Stimulated activated naive B cell treated with anti-CD40 and anti-IgM and Interleukin-4, amounts not matched to agents 10 μg/mL and 1 μg/mL and 100 μg/mL, for 72 hours (primary cell): Measurements from ENCODE around the gene HHEX.

Experiments
- ATAC-seq, 2 donors: fragments of 150-1000 bp; cut with Tn5 transposase; replicated peaks; 2 replicates each; pipeline ENCODE4 v1.10.0; 2021; ENCODE audit warnings: moderate library complexity in 1 of 2
- DNase-seq: peaks from one replicate; pipeline ENCODE4 v3.0.0; 2021
- H3K27ac Mint-ChIP-seq: one replicate; pipeline ENCODE4 v1.8.0; 2022; ENCODE audit warnings: mild to moderate bottlenecking, mixed read lengths
- H3K27me3 Mint-ChIP-seq, 2 donors: one replicate each; pipeline ENCODE4 v1.8.0; 2022; ENCODE audit warnings: mixed read lengths in 2 of 2
- H3K36me3 Mint-ChIP-seq, 2 donors: one replicate each; pipeline ENCODE4 v1.8.0; 2022; ENCODE audit warnings: mixed read lengths in 2 of 2, mild to moderate bottlenecking in 1 of 2
- H3K4me1 Mint-ChIP-seq, 2 donors: one replicate each; pipeline ENCODE4 v1.8.0; 2022; ENCODE audit warnings: mixed read lengths in 2 of 2, mild to moderate bottlenecking in 1 of 2
- H3K4me3 Mint-ChIP-seq, 2 donors: one replicate each; pipeline ENCODE4 v1.8.0; 2022; ENCODE audit warnings: mild to moderate bottlenecking in 2 of 2, mixed read lengths in 2 of 2, moderate library complexity in 1 of 2
- H3K9me3 Mint-ChIP-seq, 2 donors: one replicate each; pipeline ENCODE4 v1.8.0; 2022; ENCODE audit warnings: mixed read lengths in 2 of 2, mild to moderate bottlenecking in 1 of 2

HHEX gene

GRCh38 chr10:92688927-92689662, 660 bp upstream of the HHEX start:
- DNase-seq (no peak), ATAC-seq (peak; percentile 21 to 23)
- Mint-ChIP-seq H3K36me3 (peaks cover 14 to 26% of the 10 kb centered on the region in 2 donors), H3K27ac (peak overlapping the region; percentile 76), H3K27me3 (no peaks in the 10 kb centered on the region), H3K4me3 (peak overlapping the region; percentile 84 to 89), H3K9me3 (peaks cover 9 to 15% of the 10 kb centered on the region in 2 donors), H3K4me1 (peaks cover 13 to 42% of the 10 kb centered on the region in 2 donors)

DNA sequence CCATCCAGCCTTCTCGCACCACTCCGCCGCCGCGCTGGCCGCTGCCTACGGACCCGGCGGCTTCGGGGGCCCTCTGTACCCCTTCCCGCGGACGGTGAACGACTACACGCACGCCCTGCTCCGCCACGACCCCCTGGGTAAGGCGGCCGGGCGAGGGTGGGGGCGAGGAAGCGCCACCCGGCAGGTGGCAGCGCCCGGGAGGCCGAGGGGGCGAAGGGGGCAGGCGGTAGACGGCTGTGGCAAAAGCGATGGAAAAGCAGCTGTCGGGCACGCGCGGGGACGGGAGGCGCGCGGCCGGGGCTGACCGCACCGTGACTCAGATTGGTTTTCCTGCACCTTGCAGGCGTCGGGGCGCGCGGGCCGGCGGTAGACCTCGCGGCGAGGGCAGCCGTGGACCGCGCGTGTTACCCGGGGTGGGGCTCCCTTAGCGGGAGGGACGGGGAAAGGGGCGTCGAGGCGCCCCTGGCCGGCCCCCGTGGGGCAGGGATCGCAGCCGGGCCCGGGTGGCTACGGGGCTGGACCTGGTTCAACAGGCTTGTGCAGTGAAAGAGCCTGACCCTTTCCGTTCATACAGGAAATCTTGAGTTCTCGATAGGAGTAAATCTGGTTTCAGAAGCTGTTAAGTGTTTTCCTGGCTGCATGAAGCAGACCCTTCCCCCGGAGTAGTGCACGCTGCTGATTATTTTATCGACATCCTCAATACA, 608 bp downstream of the HHEX start:
- DNase-seq (peak; percentile 70), ATAC-seq (peak; percentile 53 to 57)
- H3K27me3 Mint-ChIP-seq: no peaks in the 10 kb centered on the region
- peaks cover 6 to 9% of the 10 kb centered on the region in 2 donors for H3K9me3 Mint-ChIP-seq
- peaks cover 18 to 46% of the 10 kb centered on the region in 2 donors for H3K4me1 Mint-ChIP-seq
- peak overlapping the region; percentile 95 for H3K27ac Mint-ChIP-seq
- peak overlapping the region; percentile 82 to 89 for H3K4me3 Mint-ChIP-seq
- H3K36me3 Mint-ChIP-seq: peaks cover 10 to 25% of the 10 kb centered on the region in 2 donors

- Mint-ChIP-seq H3K27me3 (no peaks in the 10 kb centered on the region), H3K9me3 (peaks cover 1 to 2% of the 10 kb centered on the region in 2 donors), H3K4me3 (peak overlapping the region; percentile 82 to 89), H3K4me1 (peaks cover 18 to 44% of the 10 kb centered on the region in 2 donors), H3K36me3 (peaks cover 6 to 21% of the 10 kb centered on the region in 2 donors), H3K27ac (peak overlapping the region; percentile 95)
- DNase-seq: peak; percentile 14
- no peak for ATAC-seq
Measured at GRCh38 chr10:92690915-92691590, 1.3 kb downstream of the HHEX start.

- peak overlapping the region; percentile 95 for H3K27ac Mint-ChIP-seq
- no peaks in the 10 kb centered on the region for H3K27me3 Mint-ChIP-seq
- H3K36me3 Mint-ChIP-seq: peaks cover 10 to 21% of the 10 kb centered on the region in 2 donors
- no peaks in the 10 kb centered on the region for H3K9me3 Mint-ChIP-seq
- peak; percentile 10 to 22 for ATAC-seq
- peaks cover 21 to 46% of the 10 kb centered on the region in 2 donors for H3K4me1 Mint-ChIP-seq
- peak overlapping the region; percentile 82 to 89 for H3K4me3 Mint-ChIP-seq
- peak; percentile 55 for DNase-seq
Measured at GRCh38 chr10:92691591-92692079, 1.9 kb downstream of the HHEX start.

- Mint-ChIP-seq H3K36me3 (peaks cover 10 to 21% of the 10 kb centered on the region in 2 donors), H3K27me3 (no peaks in the 10 kb centered on the region), H3K4me1 (peaks cover 23 to 51% of the 10 kb centered on the region in 2 donors), H3K27ac (peak overlapping the region; percentile 95), H3K4me3 (peak overlapping the region; percentile 82 to 89), H3K9me3 (no peaks in the 10 kb centered on the region)
- ATAC-seq (no peak), DNase-seq (peak; percentile 23)
Measured at GRCh38 chr10:92692080-92692671, 2.4 kb downstream of the HHEX start.

DNA sequence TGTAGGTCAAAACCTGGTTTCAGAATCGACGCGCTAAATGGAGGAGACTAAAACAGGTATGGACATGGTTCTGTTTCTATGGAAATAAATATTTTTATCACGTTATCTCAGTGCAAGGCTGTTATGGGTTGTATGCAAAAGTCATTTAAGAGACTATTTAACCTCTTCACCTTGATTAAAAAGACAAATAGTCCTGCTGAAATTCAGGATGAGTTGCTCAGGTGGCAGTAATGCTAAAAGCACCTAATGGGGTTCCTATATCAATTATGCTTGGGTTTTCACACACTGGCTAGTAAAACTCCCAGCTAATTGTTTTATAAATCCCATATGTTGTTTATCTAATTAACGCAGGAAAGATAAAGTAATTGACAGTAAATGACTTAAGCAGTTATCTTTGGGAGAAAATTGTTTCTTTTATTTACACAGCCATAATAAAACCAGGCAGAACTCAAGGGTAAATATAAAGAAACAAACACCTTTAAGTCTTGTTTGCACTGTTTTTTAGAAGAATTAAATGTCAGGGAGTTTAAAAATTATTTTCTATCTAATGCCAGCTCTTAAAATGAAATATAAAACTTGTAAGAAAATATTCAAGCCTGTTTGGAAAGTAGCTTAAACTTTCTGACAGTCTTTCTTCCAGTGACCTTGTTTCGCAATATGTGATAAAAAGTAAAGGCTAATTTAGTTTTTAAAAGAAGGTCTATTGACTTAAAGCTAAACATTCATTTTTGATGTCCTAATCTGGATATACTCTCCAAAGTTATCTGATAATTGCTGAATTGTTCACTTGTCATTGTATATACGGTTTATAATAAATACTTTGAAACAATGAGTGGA, 3.2 kb downstream of the HHEX start:
- no peak for DNase-seq
- Mint-ChIP-seq H3K27me3 (no peaks in the 10 kb centered on the region), H3K36me3 (peaks cover 7 to 21% of the 10 kb centered on the region in 2 donors), H3K9me3 (no peaks in the 10 kb centered on the region), H3K4me1 (peaks cover 29 to 58% of the 10 kb centered on the region in 2 donors), H3K4me3 (peak overlapping the region; percentile 82 to 89), H3K27ac (peak overlapping the region; percentile 95)
- no peak for ATAC-seq

- Mint-ChIP-seq H3K36me3 (peaks cover 7 to 21% of the 10 kb centered on the region in 2 donors), H3K4me1 (peaks cover 32 to 62% of the 10 kb centered on the region in 2 donors), H3K27me3 (no peaks in the 10 kb centered on the region), H3K4me3 (no peak overlapping the region), H3K9me3 (no peaks in the 10 kb centered on the region), H3K27ac (no peak overlapping the region)
- DNase-seq: no peak
- ATAC-seq: no peak
Measured at GRCh38 chr10:92693534-92693893, 3.8 kb downstream of the HHEX start.

DNA sequence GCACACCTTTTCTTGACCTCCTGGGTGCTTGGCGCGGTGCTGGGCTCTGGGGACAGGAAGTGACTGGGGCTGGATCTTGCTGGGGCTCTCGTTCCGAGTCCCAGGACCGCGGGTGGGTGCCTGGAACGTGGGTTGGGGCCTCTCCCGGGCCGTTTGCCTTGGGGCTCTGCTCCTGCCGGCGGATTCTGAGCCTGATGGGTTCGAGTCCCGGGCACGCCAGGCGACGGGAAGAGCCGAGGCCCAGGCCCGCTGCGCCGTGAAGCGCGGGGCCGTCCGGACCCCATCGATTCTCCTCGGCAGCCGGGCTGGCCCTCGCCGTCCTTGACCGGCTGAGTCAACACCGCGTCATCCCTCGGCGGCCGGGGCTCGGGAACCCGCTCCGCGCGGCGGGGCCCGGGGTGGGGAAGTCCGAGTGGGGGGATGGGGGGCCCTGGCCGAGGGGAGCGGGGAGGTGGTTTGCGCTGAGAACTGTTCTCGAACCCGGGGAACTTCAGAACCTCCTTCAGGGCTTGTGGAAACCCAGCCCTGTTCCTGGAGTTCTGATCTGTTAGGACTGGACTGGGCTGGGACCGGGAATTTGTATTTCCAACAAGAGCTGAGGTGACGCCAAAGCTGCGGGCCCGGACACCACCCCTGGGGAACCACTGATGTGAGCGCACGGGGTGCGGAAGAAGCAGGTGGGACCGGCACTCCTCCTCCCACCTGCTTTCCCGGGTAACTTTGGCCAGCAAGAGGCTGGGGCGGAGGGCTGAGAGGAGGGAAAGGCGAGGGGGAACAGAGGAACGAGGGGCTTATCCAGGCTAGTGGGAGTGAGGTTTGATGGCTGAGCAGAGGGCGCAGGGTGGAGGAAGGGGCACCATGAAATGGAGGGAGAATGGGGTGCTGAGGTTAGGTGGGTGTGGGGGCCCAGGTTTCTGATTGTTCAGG, 6.2 kb downstream of the HHEX start:
- peaks cover 40 to 67% of the 10 kb centered on the region in 2 donors for H3K4me1 Mint-ChIP-seq
- H3K27ac Mint-ChIP-seq: peak overlapping the region; percentile 79
- DNase-seq: no peak
- no peak for ATAC-seq
- no peaks in the 10 kb centered on the region for H3K27me3 Mint-ChIP-seq
- no peak overlapping the region for H3K4me3 Mint-ChIP-seq
- H3K36me3 Mint-ChIP-seq: peaks cover 5 to 21% of the 10 kb centered on the region in 2 donors
- no peaks in the 10 kb centered on the region for H3K9me3 Mint-ChIP-seq

- Mint-ChIP-seq H3K27me3 (no peaks in the 10 kb centered on the region), H3K4me1 (peaks cover 39 to 58% of the 10 kb centered on the region in 2 donors), H3K9me3 (no peaks in the 10 kb centered on the region)
Measured at GRCh38 chr10:92696606-92697383, 7.0 kb downstream of the HHEX start.

GRCh38 chr10:92697663-92698511, 8.1 kb downstream of the HHEX start:
- ATAC-seq: peak in 1 of 2 donors; percentile 30
- Mint-ChIP-seq H3K27me3 (no peaks in the 10 kb centered on the region), H3K36me3 (peaks cover 5 to 11% of the 10 kb centered on the region in 2 donors), H3K4me3 (peak overlapping the region; percentile 8 to 47), H3K27ac (peak overlapping the region; percentile 45), H3K9me3 (no peaks in the 10 kb centered on the region), H3K4me1 (peaks cover 39 to 56% of the 10 kb centered on the region in 2 donors)
- DNase-seq: no peak

More at GRCh38 chr10:92696606-92697383, 7.0 kb downstream of the HHEX start:
- DNase-seq (no peak), ATAC-seq (no peak)
- H3K27ac Mint-ChIP-seq: peak overlapping the region; percentile 79
- H3K4me3 Mint-ChIP-seq: no peak overlapping the region
- H3K36me3 Mint-ChIP-seq: peaks cover 5 to 19% of the 10 kb centered on the region in 2 donors

- ATAC-seq (no peak), DNase-seq (no peak)
- Mint-ChIP-seq H3K27me3 (no peaks in the 10 kb centered on the region), H3K36me3 (peaks cover 5 to 9% of the 10 kb centered on the region in 2 donors), H3K27ac (peak overlapping the region; percentile 72), H3K4me1 (peaks cover 39 to 54% of the 10 kb centered on the region in 2 donors), H3K9me3 (no peaks in the 10 kb centered on the region), H3K4me3 (peak overlapping the region; percentile 82 to 83)
Measured at GRCh38 chr10:92699193-92699517, 9.4 kb downstream of the HHEX start.
